Measurements from ENCODE around the gene PDIA2. TPM values are rescaled to one million over a fixed set of nuclear protein-coding genes. Genes with fewer than 3 reads are reported as not detected.
"Not testable (repeated sequence)": the region's sequence is repeated elsewhere in the genome, so short reads cannot be mapped to it uniquely, and the experiment has no call there.

PDIA2 gene
- total and polyA plus RNA-seq, 4 donors = 0.03 to 0.09 TPM; not detected in 2

- TF ChIP-seq FOXA2 (IDR thresholded peaks at IDR 0.05) = no peak
Observed at GRCh38 chr16:324451-325334, 41.7 kb downstream of the PDIA2 start (continued).

GRCh38 chr16:325375-326145 lies 42.6 kb downstream of the PDIA2 start:
- Histone ChIP-seq H3K27me3 (ENCODE audit: control insufficient read depth in 4 of 4, insufficient read depth in 4 of 4, low read length in 3 of 4) (no peaks in the 10 kb centered on the region), H3K27ac (ENCODE audit: low read depth in 1 of 2, low read length in 2 of 2) (no peak overlapping the region), H3K9ac (ENCODE audit: low read depth in 1 of 2, low read length in 2 of 2) (no peak overlapping the region), H3K4me1 (ENCODE audit: control insufficient read depth in 4 of 4, insufficient read depth in 4 of 4, low read length in 3 of 4) (peaks cover 5 to 13% (median 10%) of the 10 kb centered on the region in 4 donors), H3K4me3 (ENCODE audit: low read depth in 1 of 3, low read length in 3 of 3) (no peak overlapping the region), H3K36me3 (ENCODE audit: control insufficient read depth in 4 of 4, insufficient read depth in 3 of 4, low read depth in 1 of 4, low read length in 3 of 4) (no peaks in the 10 kb centered on the region), H3K9me3 (ENCODE audit: control insufficient read depth in 4 of 4, low read length in 3 of 4) (no peaks in the 10 kb centered on the region)
- WGBS = 88% methylated on average over 28 of the region's 28 CpGs
- DNase-seq (ENCODE audit: low spot score) = no peak
- no peak for TF ChIP-seq REST (IDR thresholded peaks at IDR 0.05)
- no peak for TF ChIP-seq RXRA (IDR thresholded peaks at IDR 0.05)
- no peak for TF ChIP-seq JUND (IDR thresholded peaks at IDR 0.05)
- TF ChIP-seq MAX (IDR thresholded peaks at IDR 0.05) = no peak
- no peak for TF ChIP-seq GABPA (IDR thresholded peaks at IDR 0.05 in 1 of 2, conservative IDR thresholded peaks at IDR 0.05 in 1 of 2)
- TF ChIP-seq CTCF (IDR thresholded peaks at IDR 0.05; ENCODE audit: low read depth, low read length, missing input control) = no peak
- TF ChIP-seq YY1 (IDR thresholded peaks at IDR 0.05) = no peak
- no peak for TF ChIP-seq EGR1 (IDR thresholded peaks at IDR 0.05; ENCODE audit: low read depth in 2 of 2)
- TF ChIP-seq TAF1 (conservative IDR thresholded peaks at IDR 0.05) = no peak
- TF ChIP-seq HNF4A (conservative IDR thresholded peaks at IDR 0.05) = no peak

- peak in 1 of 2 donors; percentile 18 for TF ChIP-seq HNF4A (conservative IDR thresholded peaks at IDR 0.05)
- peak in 1 of 2 donors; percentile 12 for TF ChIP-seq RXRA (IDR thresholded peaks at IDR 0.05)
- TF ChIP-seq HNF4G (IDR thresholded peaks at IDR 0.05) = no peak
- no peak for TF ChIP-seq ATF3 (IDR thresholded peaks at IDR 0.05)
- no peak for TF ChIP-seq RAD21 (IDR thresholded peaks at IDR 0.05)
- DNase-seq (ENCODE audit: low spot score) = no peak
- WGBS = 84% methylated on average over 2 of the region's 2 CpGs
- Histone ChIP-seq H3K36me3 (ENCODE audit: control insufficient read depth in 4 of 4, insufficient read depth in 3 of 4, low read depth in 1 of 4, low read length in 3 of 4) (no peaks in the 10 kb centered on the region), H3K27ac (ENCODE audit: low read depth in 1 of 2, low read length in 2 of 2) (no peak overlapping the region), H3K27me3 (ENCODE audit: control insufficient read depth in 4 of 4, insufficient read depth in 4 of 4, low read length in 3 of 4) (no peaks in the 10 kb centered on the region), H3K4me1 (ENCODE audit: control insufficient read depth in 4 of 4, insufficient read depth in 4 of 4, low read length in 3 of 4) (peaks cover 5 to 13% (median 9%) of the 10 kb centered on the region in 4 donors), H3K9me3 (ENCODE audit: control insufficient read depth in 4 of 4, low read length in 3 of 4) (no peaks in the 10 kb centered on the region), H3K9ac (ENCODE audit: low read depth in 1 of 2, low read length in 2 of 2) (no peak overlapping the region), H3K4me3 (ENCODE audit: low read depth in 1 of 3, low read length in 3 of 3) (no peak overlapping the region)
Observed at GRCh38 chr16:330741-331140, 47.8 kb downstream of the PDIA2 start.

- not testable (repeated sequence) for H3K4me3 ChIP-seq (ENCODE audit: low read depth in 1 of 3, low read length in 3 of 3); H3K9ac ChIP-seq (ENCODE audit: low read depth in 1 of 2, low read length in 2 of 2); H3K36me3 ChIP-seq (ENCODE audit: control insufficient read depth in 4 of 4, insufficient read depth in 3 of 4, low read depth in 1 of 4, low read length in 3 of 4); DNase-seq (ENCODE audit: low spot score); H3K9me3 ChIP-seq (ENCODE audit: control insufficient read depth in 4 of 4, low read length in 3 of 4); H3K27ac ChIP-seq (ENCODE audit: low read depth in 1 of 2, low read length in 2 of 2); H3K27me3 ChIP-seq (ENCODE audit: control insufficient read depth in 4 of 4, insufficient read depth in 4 of 4, low read length in 3 of 4)
- WGBS = 78% methylated on average over 6 of the region's 6 CpGs
- peaks cover 5 to 13% (median 9%) of the 10 kb centered on the region in 4 donors for H3K4me1 ChIP-seq (ENCODE audit: control insufficient read depth in 4 of 4, insufficient read depth in 4 of 4, low read length in 3 of 4)
Observed at GRCh38 chr16:331181-331814, 48.3 kb downstream of the PDIA2 start.
